Skin epidermis (tissue), 12 donors: ENCODE measurements around the gene CATSPERD.
A peak's percentile ranks its signal among the peaks of the same experiment; 100 is the strongest.
"Not testable (repeated sequence)": the region's sequence is repeated elsewhere in the genome, so short reads cannot be mapped to it uniquely, and the experiment has no call there.

Experiments used
- H3K27ac ChIP-seq, 21 experiments: fragments of 200-600 bp; sonication (generic) in 11 of 21; one replicate each; pipeline ENCODE4 v1.5.0; 2020; ENCODE audit warnings: mild to moderate bottlenecking in 3 of 21, inconsistent platforms in 2 of 21, moderate library complexity in 2 of 21
- H3K4me3 ChIP-seq, 7 experiments: fragments of 200-600 bp; sonication (generic) in 2 of 7; one replicate each; pipeline ENCODE4 v1.5.0; 2020; ENCODE audit warnings: inconsistent platforms in 2 of 7, mild to moderate bottlenecking in 2 of 7, moderate library complexity in 1 of 7

The CATSPERD gene

GRCh38 chr19:5775668-5776309 is 55.4 kb downstream of the CATSPERD start:
- Histone ChIP-seq H3K27ac (no peak overlapping the region), H3K4me3 (no peak overlapping the region)

GRCh38 chr19:5778402-5778801 is 58.0 kb downstream of the CATSPERD start:
- Histone ChIP-seq H3K27ac (no peak overlapping the region), H3K4me3 (no peak overlapping the region)

GRCh38 chr19:5780916-5781315 is 60.5 kb downstream of the CATSPERD start:
- not testable (repeated sequence) for H3K27ac ChIP-seq, H3K4me3 ChIP-seq

- no peak overlapping the region for H3K4me3 ChIP-seq
These were observed 61.9 kb downstream of the CATSPERD start for GRCh38 chr19:5782322-5782721.

GRCh38 chr19:5782945-5783919 is 62.8 kb downstream of the CATSPERD start:
- H3K4me3 ChIP-seq: no peak overlapping the region
- no peak overlapping the region for H3K27ac ChIP-seq

More at GRCh38 chr19:5782322-5782721, 61.9 kb downstream of the CATSPERD start:
- H3K27ac ChIP-seq: no peak overlapping the region

GRCh38 chr19:5784581-5785147 is 64.2 kb downstream of the CATSPERD start, which contains the start of gene PRR22:
TSS of gene PRR22 (minus strand) at chr19:5784746. CDS start at chr19:5784660, 86 bp downstream.
- no peak within 1 kb of the TSS for H3K27ac ChIP-seq
- no peak within 1 kb of the TSS for H3K4me3 ChIP-seq

GRCh38 chr19:5785423-5785822 is 65.0 kb downstream of the CATSPERD start:
- H3K4me3 ChIP-seq: no peak overlapping the region
- H3K27ac ChIP-seq: no peak overlapping the region

GRCh38 chr19:5786593-5787408 is 66.4 kb downstream of the CATSPERD start:
- no peak overlapping the region for H3K4me3 ChIP-seq
- no peak overlapping the region for H3K27ac ChIP-seq

- Histone ChIP-seq H3K27ac (no peak overlapping the region), H3K4me3 (no peak overlapping the region)
These were observed 67.2 kb downstream of the CATSPERD start for GRCh38 chr19:5787409-5788182.

- no peak overlapping the region for H3K27ac ChIP-seq
These were observed 68.0 kb downstream of the CATSPERD start for GRCh38 chr19:5788422-5788821.

GRCh38 chr19:5789351-5789761 is 68.9 kb downstream of the CATSPERD start:
- H3K4me3 ChIP-seq: peak overlapping the region in 1 of 7 experiments; percentile 73
- H3K27ac ChIP-seq: peak overlapping the region in 6 of 21 experiments; percentile 30 to 99 (median 96)

More at GRCh38 chr19:5788422-5788821, 68.0 kb downstream of the CATSPERD start:
- no peak overlapping the region for H3K4me3 ChIP-seq

GRCh38 chr19:5789886-5790558 is 69.6 kb downstream of the CATSPERD start:
- peak overlapping the region in 20 of 21 experiments; percentile 83 to 99 (median 97) for H3K27ac ChIP-seq

GRCh38 chr19:5790559-5791520 is 70.4 kb downstream of the CATSPERD start, which contains the start of gene DUS3L:
TSS of gene DUS3L (minus strand) at chr19:5791163. CDS start at chr19:5791141, 22 bp downstream.
- H3K27ac ChIP-seq: peak within 1 kb of the TSS; percentile 83 to 99 (median 96)

More at GRCh38 chr19:5789886-5790558, 69.6 kb downstream of the CATSPERD start:
- peak overlapping the region; percentile 51 to 90 (median 73) for H3K4me3 ChIP-seq

GRCh38 chr19:5792224-5792623 is 71.8 kb downstream of the CATSPERD start:
- no peak overlapping the region for H3K27ac ChIP-seq
- H3K4me3 ChIP-seq: no peak overlapping the region

More at GRCh38 chr19:5790559-5791520, 70.4 kb downstream of the CATSPERD start, which contains the start of gene DUS3L:
- H3K4me3 ChIP-seq: peak within 1 kb of the TSS; percentile 51 to 90 (median 73)

- Histone ChIP-seq H3K4me3 (no peak overlapping the region), H3K27ac (no peak overlapping the region)
These were observed 72.8 kb downstream of the CATSPERD start for GRCh38 chr19:5793188-5793587.

- Histone ChIP-seq H3K4me3 (no peak overlapping the region), H3K27ac (no peak overlapping the region)
These were observed 75.0 kb downstream of the CATSPERD start for GRCh38 chr19:5795382-5795919.
